Measurements from ENCODE around the gene TEX12.

DNA sequence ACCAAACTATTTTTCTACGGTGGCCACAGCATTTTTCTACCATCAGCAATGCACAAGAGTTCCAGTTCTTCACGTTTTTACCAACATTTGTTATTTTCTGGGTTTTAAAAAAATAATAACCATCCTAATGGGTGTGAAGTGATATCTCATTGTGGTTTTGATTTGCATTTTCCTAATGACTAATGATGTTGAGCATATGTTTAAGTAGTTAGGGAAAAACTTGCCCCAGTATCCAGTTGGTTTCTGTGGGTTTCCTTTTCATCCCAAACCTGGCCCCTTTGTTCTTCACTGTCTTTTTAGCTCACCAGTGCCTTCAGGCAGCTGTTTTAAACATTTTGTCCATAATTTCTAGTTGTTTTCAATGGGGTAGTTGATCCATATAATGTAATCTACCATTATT is 44.4 kb downstream of the TEX12 start:
- TF ChIP-seq, protein P1, sequence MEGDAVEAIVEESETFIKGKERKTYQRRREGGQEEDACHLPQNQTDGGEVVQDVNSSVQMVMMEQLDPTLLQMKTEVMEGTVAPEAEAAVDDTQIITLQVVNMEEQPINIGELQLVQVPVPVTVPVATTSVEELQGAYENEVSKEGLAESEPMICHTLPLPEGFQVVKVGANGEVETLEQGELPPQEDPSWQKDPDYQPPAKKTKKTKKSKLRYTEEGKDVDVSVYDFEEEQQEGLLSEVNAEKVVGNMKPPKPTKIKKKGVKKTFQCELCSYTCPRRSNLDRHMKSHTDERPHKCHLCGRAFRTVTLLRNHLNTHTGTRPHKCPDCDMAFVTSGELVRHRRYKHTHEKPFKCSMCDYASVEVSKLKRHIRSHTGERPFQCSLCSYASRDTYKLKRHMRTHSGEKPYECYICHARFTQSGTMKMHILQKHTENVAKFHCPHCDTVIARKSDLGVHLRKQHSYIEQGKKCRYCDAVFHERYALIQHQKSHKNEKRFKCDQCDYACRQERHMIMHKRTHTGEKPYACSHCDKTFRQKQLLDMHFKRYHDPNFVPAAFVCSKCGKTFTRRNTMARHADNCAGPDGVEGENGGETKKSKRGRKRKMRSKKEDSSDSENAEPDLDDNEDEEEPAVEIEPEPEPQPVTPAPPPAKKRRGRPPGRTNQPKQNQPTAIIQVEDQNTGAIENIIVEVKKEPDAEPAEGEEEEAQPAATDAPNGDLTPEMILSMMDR (conservative IDR thresholded peaks at IDR 0.05), result no peak
- TF ChIP-seq EZH2 (IDR thresholded peaks at IDR 0.05; ENCODE audit: low read depth), result no peak
